HCT116 (cell line): ENCODE data around the gene LMNTD1.

Experiments
- ATF3 ChIP-seq: IDR thresholded peaks from 2 replicates; pipeline ENCODE4 v1.6.1; 2012
- CEBPB ChIP-seq: IDR thresholded peaks from 2 replicates; pipeline ENCODE4 v1.6.1; 2012; ENCODE audit warnings: low read depth
- CTCF ChIP-seq, 3 experiments: fragments of 200-600 bp in 1 of 3; sonication (generic) in 1 of 3; IDR thresholded peaks in 2 of 3; conservative IDR thresholded peaks in 1 of 3; 2 replicates each; pipeline ENCODE4 v1.5.1; 2012 to 2017; ENCODE audit warnings: low read depth in 2 of 3, low read length in 2 of 3, antibody characterized with exemption in 1 of 3, borderline replicate concordance in 1 of 3, control low read depth in 1 of 3, mild to moderate bottlenecking in 1 of 3, mixed read lengths in 1 of 3, mixed run types in 1 of 3, moderate library complexity in 1 of 3; ENCODE audit not compliant: insufficient read depth in 1 of 3
- EGR1 ChIP-seq: IDR thresholded peaks from 2 replicates; pipeline ENCODE4 v1.6.1; 2012; ENCODE audit warnings: low read depth
- EZH2 ChIP-seq: fragments of 200-600 bp; sonication (generic); IDR thresholded peaks from 2 replicates; pipeline ENCODE4 v1.6.1; 2017; ENCODE audit warnings: antibody characterized with exemption, mixed run types
- FOSL1 ChIP-seq: IDR thresholded peaks from 2 replicates; pipeline ENCODE4 v1.6.1; 2012; ENCODE audit warnings: low read depth
- JUND ChIP-seq: IDR thresholded peaks from 2 replicates; pipeline ENCODE4 v1.6.1; 2012
- MAX ChIP-seq: IDR thresholded peaks from 2 replicates; pipeline ENCODE4 v1.6.1; 2012
- POLR2A ChIP-seq: IDR thresholded peaks from 2 replicates; pipeline ENCODE4 v1.7.0; 2011; ENCODE audit warnings: borderline replicate concordance; ENCODE audit not compliant: insufficient read depth, insufficient read length; ENCODE audit errors: extremely low read depth
- POLR2AphosphoS5 ChIP-seq: IDR thresholded peaks from 2 replicates; pipeline ENCODE4 v1.6.1; 2011; ENCODE audit warnings: mild to moderate bottlenecking, low read depth, low read length, moderate library complexity
- RAD21 ChIP-seq: IDR thresholded peaks from 2 replicates; pipeline ENCODE4 v1.6.1; 2012; ENCODE audit warnings: low read depth, mild to moderate bottlenecking
- REST ChIP-seq: IDR thresholded peaks from 2 replicates; pipeline ENCODE4 v1.6.1; 2012; ENCODE audit warnings: low read depth
- YY1 ChIP-seq: IDR thresholded peaks from 2 replicates; pipeline ENCODE4 v1.6.1; 2011; ENCODE audit warnings: low read length, low read depth, moderate library complexity, mild to moderate bottlenecking; ENCODE audit not compliant: insufficient replicate concordance; ENCODE audit errors: extremely low read depth

- TF ChIP-seq POLR2A, result no peak
- no peak for TF ChIP-seq EZH2
- TF ChIP-seq CEBPB, result no peak
- no peak for TF ChIP-seq RAD21
- TF ChIP-seq YY1, result no peak
- no peak for TF ChIP-seq FOSL1
- no peak for TF ChIP-seq POLR2AphosphoS5
- TF ChIP-seq CTCF (IDR thresholded peaks at IDR 0.05 in 2 of 3, conservative IDR thresholded peaks at IDR 0.05 in 1 of 3; ENCODE audit: borderline replicate concordance in 1 of 3, insufficient read depth in 1 of 3, low read depth in 2 of 3, low read length in 2 of 3), result no peak
- no peak for TF ChIP-seq EGR1
- TF ChIP-seq REST, result no peak
- no peak for TF ChIP-seq JUND
- TF ChIP-seq MAX, result no peak
- no peak for TF ChIP-seq ATF3
Measured at GRCh38 chr12:25491396-25492325, 61.4 kb downstream of the LMNTD1 start.
